Stimulated activated CD8-positive, alpha-beta memory T cell treated with anti-CD3 and anti-CD28 coated beads, Interleukin-15, amount 100 ng/mL, for 24 hours (primary cell): ENCODE results near the gene PRKRIP1.
"Not testable (repeated sequence)": the region's sequence is repeated elsewhere in the genome, so short reads cannot be mapped to it uniquely, and the experiment has no call there.

Experiments
- DNase-seq: peaks from one replicate; pipeline ENCODE4 v3.0.0-alpha.2; 2020; ENCODE audit warnings: low read depth

Gene PRKRIP1

GRCh38 chr7:102404005-102404861 lies 8.1 kb downstream of the PRKRIP1 start:
- no peak for DNase-seq

DNA sequence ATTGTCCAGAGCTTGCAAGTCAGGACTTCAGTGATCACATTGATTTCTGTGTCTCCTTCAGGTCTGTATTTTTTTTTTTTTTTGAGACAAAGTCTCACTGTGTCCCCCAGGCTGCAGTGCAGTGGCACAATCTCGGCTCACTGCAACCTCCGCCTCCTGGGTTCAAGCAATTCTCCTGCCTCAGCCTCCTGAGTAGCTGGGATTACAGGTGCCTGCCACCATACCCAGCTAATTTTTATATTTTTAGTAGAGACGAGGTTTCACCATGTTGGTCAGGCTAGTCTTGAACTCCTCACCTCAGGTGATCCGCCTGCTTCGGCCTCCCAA lies 8.7 kb downstream of the PRKRIP1 start:
- not testable (repeated sequence) for DNase-seq

- no peak for DNase-seq
These were observed 11.7 kb downstream of the PRKRIP1 start for GRCh38 chr7:102407910-102408309.

DNA sequence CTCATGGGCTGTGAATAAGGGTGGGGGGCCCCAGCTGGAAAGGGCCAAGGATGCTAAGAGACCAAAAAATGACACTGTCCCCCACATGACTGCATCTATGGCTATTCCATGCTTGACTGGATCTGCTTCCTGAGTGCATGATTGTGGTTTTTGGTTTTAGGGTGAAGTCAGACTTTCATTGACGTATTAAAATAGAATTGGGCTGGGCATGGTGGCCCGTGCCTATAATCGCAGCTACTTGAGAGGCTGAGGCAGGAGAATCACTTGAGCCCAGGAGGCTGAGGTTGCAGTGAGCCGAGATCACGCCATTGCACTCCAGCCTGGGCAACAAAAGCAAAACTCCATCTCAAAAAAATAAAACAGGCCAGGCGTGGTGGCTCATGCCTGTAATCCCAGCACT lies 12.4 kb downstream of the PRKRIP1 start:
- not testable (repeated sequence) for DNase-seq

DNA sequence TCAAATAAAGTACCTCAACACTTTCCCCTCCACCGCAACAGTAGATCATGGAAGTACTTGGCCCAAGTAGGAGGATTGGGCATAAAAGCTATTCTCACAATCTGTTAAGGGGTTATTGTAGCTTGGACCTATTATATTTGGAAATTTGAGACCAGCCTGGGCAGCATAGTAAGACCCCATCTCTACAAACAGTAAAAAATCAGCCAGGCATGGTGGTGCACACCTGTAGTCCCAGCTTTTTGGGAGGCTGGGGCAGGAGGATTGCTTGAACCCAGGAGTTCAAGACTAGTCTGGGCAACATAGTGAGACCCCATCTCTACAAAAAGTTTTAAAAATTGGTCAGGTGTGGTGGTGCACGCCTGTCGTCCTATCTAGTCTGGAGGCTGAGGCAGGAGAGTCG lies 13.2 kb downstream of the PRKRIP1 start:
- DNase-seq = no peak

DNA sequence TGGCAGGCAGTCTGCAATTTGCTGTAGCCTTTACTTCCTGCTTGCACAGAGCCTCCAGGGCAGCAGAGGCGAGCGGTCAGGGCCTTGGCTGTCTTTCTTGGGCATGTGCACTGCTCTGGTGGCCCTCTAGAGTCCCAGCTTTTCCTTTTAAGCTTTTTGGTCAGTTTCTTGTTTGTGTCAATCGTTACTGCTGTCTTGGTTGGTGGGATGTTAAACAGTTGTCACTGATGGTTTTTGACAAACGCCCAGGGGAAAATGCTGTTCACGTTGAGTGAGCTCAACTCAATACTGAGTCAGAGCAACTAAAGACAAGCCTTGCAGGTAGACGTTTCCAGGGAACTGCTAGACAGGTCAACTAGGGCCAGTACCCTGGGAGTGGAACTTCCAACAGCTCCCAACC lies 14.0 kb downstream of the PRKRIP1 start:
- no peak for DNase-seq

- DNase-seq = no peak
These were observed 14.8 kb downstream of the PRKRIP1 start for GRCh38 chr7:102410918-102411317.

DNA sequence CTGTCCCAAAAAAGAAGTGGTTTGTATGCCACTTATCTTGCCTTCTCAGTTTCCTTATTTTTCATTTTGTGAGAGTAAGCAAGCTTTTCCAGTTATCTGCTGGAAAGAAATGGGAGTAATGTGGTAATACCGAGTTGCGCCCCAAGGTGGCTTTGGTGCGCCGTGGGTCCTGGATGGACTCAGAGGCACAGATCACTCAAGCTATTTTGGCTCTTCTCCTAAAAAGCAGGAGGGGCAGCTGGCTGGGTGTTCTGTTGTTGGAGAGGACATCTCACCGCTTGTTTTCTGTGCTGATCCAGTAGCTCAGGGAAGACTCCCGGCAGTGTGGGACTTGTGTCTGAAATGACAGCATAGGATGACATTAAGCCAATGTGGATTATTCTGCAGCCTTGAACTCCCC lies 16.4 kb downstream of the PRKRIP1 start:
- no peak for DNase-seq

- DNase-seq = no peak
These were observed 16.9 kb downstream of the PRKRIP1 start for GRCh38 chr7:102413091-102413490.

DNA sequence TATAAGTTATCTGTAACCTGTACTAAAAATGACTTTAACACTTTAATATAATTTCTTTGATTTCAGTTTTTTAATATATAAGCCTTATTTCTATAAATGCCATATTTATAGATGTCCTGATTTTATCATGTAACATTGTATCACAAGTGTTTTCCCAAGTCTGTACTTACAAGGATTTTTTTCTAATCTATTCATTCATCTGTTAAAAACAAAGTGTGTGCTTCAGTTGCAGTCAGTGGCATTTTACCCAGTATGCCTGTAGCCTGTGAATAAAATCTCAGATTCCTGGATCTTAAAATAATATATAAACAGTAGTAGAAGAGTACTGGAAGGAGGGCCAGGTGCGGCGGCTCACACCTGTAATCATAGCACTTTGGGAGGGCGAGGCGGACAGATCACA lies 17.4 kb downstream of the PRKRIP1 start:
- no peak for DNase-seq

DNA sequence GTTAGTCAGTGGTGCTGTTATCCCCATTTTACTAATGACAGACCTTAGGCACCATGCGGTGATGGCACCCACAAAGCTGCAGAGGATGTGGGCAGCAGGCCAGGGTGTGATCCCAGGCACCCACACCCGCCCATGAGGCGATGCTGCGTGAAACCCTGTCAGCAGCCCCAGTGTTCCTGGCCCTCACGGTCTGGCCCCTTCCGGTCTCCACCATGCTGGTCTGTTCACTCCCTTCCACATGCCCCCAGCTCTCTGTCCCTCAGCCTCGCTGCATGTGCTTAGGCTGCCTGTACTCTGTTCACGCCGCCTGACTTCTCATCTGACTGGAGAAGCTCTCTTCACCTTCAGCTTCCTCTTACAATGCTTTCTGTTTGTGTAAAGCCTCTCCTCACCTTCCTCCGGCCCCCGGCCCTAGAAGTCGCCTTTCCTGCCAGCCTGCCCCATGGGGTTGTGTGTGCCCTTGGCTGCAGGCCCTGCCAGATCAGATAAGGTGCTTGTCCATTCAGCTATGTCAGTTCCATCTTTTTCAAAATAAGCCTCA lies 19.6 kb downstream of the PRKRIP1 start:
- DNase-seq = peak; percentile 24

DNA sequence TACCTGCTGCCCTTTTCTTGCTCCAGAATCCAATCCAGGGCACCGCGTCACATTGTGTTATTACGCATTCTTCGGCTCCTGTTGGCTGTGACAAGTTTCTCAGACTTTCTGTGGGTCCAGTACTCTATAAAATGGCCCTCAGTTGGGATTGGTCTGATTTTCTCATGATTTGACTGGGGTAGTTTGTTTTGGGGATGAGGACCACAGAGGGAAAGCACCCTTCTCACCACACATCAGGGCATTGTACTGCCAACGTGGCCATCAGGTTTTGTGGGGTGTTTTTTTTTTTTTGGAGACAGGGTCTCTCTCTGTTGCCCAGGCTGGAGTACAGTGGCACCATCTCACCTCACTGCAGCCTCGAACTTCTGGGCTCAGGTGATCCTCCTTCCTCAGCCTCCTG lies 20.2 kb downstream of the PRKRIP1 start:
- no peak for DNase-seq

- DNase-seq = no peak
These were observed 20.9 kb downstream of the PRKRIP1 start for GRCh38 chr7:102417105-102417504.

- no peak for DNase-seq
These were observed 22.4 kb downstream of the PRKRIP1 start for GRCh38 chr7:102418592-102418991.

GRCh38 chr7:102421706-102422240 lies 25.6 kb downstream of the PRKRIP1 start:
- DNase-seq = no peak

- no peak for DNase-seq
These were observed 28.0 kb downstream of the PRKRIP1 start for GRCh38 chr7:102424129-102424551.

GRCh38 chr7:102424787-102425218 lies 28.6 kb downstream of the PRKRIP1 start:
- DNase-seq = no peak

DNA sequence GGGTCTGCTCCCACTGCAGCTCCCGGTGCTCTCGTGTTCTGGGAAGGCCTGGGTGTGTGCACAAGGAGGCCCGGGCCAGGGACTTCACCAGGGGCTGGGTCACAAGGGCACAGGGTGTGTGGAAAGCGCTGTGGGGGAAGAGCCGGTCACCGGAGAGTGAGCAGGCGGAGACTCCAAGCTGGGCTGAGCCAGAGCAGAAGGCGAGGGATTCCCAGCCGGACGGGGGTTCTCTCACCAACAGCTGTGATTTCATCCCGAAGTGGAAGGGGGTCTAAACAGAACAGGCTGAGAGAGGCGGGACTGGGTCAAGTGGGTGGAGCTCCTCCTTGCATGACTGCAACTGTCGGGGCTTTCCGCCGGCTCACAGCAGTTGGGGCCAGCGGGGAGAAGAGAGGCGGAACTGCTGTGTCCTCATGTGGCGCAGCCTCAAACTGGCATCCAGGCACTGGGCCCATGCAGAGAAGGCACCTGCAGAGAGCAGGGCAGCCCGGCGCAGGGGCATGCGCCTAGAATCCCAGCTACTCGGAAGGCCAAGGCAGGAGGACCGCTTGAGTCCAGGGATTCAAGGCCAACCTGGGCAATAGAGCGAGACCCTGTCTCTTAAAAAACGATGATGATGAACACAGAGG lies 29.6 kb downstream of the PRKRIP1 start:
- DNase-seq = peak; percentile 53

GRCh38 chr7:102426268-102427018 lies 30.3 kb downstream of the PRKRIP1 start:
- DNase-seq = peak; percentile 17

DNA sequence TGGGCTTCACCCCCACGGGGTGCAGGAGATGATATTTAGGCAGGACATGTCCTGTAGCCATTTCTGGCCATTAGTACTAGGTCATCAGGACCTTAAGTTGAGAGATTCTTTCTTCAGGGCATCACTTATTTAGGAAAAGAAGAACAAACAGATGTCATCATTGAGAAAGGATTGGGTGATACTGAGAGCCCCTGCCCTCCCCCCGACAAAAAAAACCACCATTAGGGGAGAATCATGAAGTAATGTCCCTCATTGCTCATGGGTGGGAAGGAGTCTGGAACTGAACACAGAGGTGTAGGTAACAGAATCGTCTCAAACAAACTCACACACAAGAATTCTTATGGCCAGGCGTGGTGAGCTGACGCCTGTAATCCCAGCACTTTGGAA lies 30.8 kb downstream of the PRKRIP1 start:
- DNase-seq = no peak

DNA sequence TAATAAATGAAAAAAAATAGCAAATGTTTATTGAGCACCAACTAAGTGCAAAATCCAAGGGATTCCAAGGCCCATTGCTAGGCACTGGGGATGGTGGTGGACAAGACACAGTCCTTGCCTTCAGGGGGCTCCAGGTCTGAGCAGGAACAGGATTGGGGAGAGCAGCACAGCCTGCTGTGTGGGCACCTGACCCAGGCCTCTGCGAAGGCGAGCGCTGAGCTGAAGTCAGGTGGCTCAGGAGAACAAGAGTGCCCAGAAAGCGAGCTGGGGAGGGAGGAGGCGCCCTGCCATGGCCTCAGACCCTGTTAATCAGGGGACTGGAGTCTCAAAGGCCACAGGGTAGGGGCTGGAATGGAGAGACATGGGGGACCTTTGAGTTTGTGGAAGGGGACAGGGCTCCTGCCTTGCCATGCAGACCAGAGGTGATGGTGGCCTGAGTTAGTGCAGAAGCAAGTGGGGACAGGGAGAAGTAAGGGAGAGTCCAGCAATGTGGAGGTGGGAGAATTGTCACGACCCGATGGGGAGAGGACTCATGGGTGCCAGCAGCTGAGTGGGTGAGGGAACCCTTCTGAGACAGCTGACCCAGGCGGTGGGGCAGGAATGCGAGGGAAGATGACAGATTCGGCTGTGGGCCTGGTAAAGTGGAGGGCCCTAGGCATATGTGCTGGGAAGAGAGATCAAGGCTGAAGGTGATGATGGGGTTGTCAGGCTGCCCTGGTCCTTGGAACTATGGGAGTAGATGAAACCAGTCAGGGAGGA lies 33.2 kb downstream of the PRKRIP1 start:
- DNase-seq = no peak
